ENCODE data around the gene PTRH1. TPM values are rescaled to one million over a fixed set of nuclear protein-coding genes. Genes with fewer than 3 reads are reported as not detected.

PTRH1 gene
- total RNA-seq, 1 donor from 2014 or later, result 36.5 TPM

DNA sequence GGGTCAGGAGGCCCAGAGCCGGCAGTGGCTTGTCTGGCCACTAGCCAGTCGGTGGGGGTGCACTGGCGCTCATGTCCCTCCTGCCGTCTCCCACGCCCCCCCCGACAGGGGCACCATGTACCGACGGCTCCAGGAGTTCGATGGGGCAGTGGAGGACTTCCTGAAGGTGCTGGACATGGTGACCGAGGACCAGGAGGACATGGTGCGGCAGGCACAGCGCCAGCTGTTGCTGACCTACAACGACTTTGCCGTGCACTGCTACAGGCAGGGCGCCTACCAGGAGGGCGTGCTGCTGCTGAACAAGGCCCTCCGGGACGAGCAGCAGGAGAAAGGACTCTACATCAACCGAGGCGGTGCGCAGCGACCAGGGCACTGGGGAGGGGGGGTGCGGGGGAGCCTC is 8.5 kb upstream of the PTRH1 start:
- H3K4me3 ChIP-seq (ENCODE audit: low read depth, low read length), result no peak overlapping the region
- DNase-seq (ENCODE audit: low read depth), result no peak
- peaks cover 2% of the 10 kb centered on the region for H3K27me3 ChIP-seq (ENCODE audit: control insufficient read depth, insufficient read depth, low read length)
- TF ChIP-seq, protein P1, sequence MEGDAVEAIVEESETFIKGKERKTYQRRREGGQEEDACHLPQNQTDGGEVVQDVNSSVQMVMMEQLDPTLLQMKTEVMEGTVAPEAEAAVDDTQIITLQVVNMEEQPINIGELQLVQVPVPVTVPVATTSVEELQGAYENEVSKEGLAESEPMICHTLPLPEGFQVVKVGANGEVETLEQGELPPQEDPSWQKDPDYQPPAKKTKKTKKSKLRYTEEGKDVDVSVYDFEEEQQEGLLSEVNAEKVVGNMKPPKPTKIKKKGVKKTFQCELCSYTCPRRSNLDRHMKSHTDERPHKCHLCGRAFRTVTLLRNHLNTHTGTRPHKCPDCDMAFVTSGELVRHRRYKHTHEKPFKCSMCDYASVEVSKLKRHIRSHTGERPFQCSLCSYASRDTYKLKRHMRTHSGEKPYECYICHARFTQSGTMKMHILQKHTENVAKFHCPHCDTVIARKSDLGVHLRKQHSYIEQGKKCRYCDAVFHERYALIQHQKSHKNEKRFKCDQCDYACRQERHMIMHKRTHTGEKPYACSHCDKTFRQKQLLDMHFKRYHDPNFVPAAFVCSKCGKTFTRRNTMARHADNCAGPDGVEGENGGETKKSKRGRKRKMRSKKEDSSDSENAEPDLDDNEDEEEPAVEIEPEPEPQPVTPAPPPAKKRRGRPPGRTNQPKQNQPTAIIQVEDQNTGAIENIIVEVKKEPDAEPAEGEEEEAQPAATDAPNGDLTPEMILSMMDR (IDR thresholded peaks at IDR 0.05; ENCODE audit: insufficient read depth, low read length, poor library complexity, severe bottlenecking), result no peak
- no peaks in the 10 kb centered on the region for H3K36me3 ChIP-seq (ENCODE audit: control insufficient read depth, insufficient read depth, low read length)

DNA sequence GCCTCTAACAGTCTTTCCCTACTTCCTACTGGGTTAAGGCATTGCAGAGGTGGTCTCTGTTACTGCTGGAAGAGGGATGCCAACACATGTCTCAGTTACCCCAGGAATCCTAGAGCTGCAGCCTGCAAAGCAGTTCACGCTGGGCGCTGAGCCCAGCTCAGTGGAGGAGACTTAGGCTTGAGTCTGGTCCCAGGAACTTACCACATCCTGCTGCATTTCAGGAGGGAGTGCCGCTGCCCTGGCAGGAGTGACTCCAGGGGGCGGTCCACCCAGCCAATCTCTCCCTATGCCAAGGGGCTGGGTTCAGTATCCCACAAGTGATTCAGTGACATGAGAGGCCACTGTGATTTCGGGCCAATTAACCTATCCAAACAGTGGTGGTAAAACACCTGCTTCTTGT is 8.0 kb upstream of the PTRH1 start:
- Histone ChIP-seq H3K36me3 (ENCODE audit: control insufficient read depth, insufficient read depth, low read length) (no peaks in the 10 kb centered on the region), H3K4me3 (ENCODE audit: low read depth, low read length) (no peak overlapping the region), H3K27me3 (ENCODE audit: control insufficient read depth, insufficient read depth, low read length) (peaks cover 2% of the 10 kb centered on the region)
- TF ChIP-seq, protein P1 (IDR thresholded peaks at IDR 0.05; ENCODE audit: insufficient read depth, low read length, poor library complexity, severe bottlenecking), result no peak
- no peak for DNase-seq (ENCODE audit: low read depth)

DNA sequence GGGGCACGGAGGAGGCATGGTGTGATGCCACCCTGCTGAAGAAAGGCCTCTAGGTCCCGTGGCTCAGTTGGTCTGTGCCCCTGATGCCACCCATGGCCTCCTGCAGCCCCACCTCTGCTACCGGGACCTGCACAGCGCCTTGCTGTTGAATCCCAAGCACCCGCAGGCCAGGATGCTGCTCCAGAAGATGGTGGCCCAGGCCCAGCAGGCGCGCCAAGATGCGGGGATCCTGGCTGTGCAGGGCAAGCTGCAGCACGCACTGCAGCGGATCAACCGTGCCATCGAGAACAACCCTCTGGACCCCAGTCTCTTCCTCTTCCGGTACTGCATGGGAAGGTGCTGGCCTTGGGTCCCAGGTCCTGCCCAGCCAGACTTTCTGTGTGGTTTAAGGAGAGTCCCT is 7.5 kb upstream of the PTRH1 start:
- no peaks in the 10 kb centered on the region for H3K36me3 ChIP-seq (ENCODE audit: control insufficient read depth, insufficient read depth, low read length)
- TF ChIP-seq, protein P1 (IDR thresholded peaks at IDR 0.05; ENCODE audit: insufficient read depth, low read length, poor library complexity, severe bottlenecking), result no peak
- no peak for DNase-seq (ENCODE audit: low read depth)
- H3K4me3 ChIP-seq (ENCODE audit: low read depth, low read length), result no peak overlapping the region
- H3K27me3 ChIP-seq (ENCODE audit: control insufficient read depth, insufficient read depth, low read length), result peaks cover 2% of the 10 kb centered on the region

DNA sequence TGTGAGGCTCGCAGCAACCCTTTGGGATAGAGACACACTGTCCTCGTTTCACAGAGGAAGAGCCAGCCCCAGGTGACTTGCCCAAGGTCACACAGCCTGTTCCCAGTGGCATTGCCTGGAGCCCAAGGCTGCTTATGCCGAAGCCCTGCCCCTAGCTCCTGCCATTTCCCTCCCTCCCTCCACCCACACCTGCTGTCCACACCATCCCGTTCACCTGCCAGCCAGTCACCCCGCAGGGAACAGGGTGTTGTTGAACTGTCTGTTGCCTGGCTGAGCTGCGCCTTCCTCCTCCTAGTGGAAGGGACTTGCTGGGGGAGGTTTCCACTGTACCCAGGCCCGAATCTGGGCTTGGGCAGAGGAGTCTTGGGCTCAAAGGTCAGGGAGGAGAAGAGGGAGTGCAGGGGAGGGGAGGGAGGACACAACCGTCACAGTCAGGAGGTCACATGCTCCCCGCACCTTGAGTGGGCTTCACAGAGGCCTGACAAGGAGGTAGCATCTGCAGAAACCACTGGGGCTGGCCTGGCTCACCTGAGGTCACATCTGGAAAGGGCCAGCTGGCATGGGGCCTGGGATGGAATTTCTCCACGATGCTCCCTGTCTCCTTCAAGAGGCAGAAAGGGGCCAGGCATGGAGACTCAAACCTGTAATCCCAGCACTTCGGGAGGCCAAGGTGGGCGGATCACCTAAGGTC is 6.7 kb upstream of the PTRH1 start:
- no peak for DNase-seq (ENCODE audit: low read depth)
- Histone ChIP-seq H3K36me3 (ENCODE audit: control insufficient read depth, insufficient read depth, low read length) (no peaks in the 10 kb centered on the region), H3K27me3 (ENCODE audit: control insufficient read depth, insufficient read depth, low read length) (peaks cover 2% of the 10 kb centered on the region), H3K4me3 (ENCODE audit: low read depth, low read length) (no peak overlapping the region)
- TF ChIP-seq, protein P1 (IDR thresholded peaks at IDR 0.05; ENCODE audit: insufficient read depth, low read length, poor library complexity, severe bottlenecking), result no peak

DNA sequence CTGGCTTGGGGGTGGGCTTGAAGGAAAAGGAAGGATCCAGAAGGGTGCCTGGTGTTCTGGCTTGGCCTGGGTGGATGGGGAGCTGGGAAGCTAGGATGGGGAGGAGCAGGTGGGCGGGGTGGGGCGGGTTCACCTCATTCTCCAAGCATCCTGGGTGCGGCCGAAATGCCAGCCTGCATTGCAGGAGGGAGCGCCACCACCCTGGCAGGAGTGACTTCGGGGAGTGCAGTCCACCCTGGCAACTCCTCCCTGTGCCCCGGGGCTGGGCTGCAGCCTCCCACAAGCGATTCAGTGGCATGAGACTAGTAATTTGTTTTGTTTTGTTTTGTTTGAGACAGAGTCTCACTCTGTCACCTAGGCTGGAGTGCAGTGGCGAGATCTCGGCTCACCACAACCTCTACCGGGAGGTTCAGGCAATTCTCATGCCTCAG is 5.9 kb upstream of the PTRH1 start:
- peaks cover 2% of the 10 kb centered on the region for H3K27me3 ChIP-seq (ENCODE audit: control insufficient read depth, insufficient read depth, low read length)
- H3K4me3 ChIP-seq (ENCODE audit: low read depth, low read length), result no peak overlapping the region
- no peak for DNase-seq (ENCODE audit: low read depth)
- TF ChIP-seq, protein P1 (IDR thresholded peaks at IDR 0.05; ENCODE audit: insufficient read depth, low read length, poor library complexity, severe bottlenecking), result no peak
- H3K36me3 ChIP-seq (ENCODE audit: control insufficient read depth, insufficient read depth, low read length), result no peaks in the 10 kb centered on the region

DNA sequence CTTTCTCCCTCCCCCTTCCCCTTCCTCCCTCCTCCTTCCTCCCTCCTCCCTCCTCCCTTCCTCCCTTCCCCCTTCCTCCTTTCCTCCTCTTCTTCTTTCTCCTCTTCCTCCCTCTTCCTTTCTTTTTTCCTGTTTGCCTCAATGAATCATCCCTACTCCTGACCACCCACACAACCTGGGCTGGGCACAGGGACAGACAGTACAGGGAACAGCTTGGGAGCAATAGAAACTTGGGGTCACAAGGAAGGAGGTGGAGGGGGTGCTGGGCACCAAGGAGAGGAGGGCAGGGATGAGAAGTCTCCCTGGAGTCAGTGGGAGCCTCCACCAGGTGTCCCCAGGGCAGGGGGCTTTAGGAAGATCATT is 5.4 kb upstream of the PTRH1 start:
- Histone ChIP-seq H3K4me3 (ENCODE audit: low read depth, low read length) (no peak overlapping the region), H3K27me3 (ENCODE audit: control insufficient read depth, insufficient read depth, low read length) (peaks cover 2% of the 10 kb centered on the region), H3K36me3 (ENCODE audit: control insufficient read depth, insufficient read depth, low read length) (no peaks in the 10 kb centered on the region)
- DNase-seq (ENCODE audit: low read depth), result no peak
- TF ChIP-seq, protein P1 (IDR thresholded peaks at IDR 0.05; ENCODE audit: insufficient read depth, low read length, poor library complexity, severe bottlenecking), result no peak

Measured in kidney epithelial cell (primary cell).